SKM-1 treated with dmso at 0.1 percent for 144 hours (cell line): ENCODE results near the gene RPRD1A.
"Not testable (repeated sequence)": the region's sequence is repeated elsewhere in the genome, so short reads cannot be mapped to it uniquely, and the experiment has no call there.

ENCODE experiments used
- DNase-seq: peaks from one replicate; lab custom pipeline; 2025; ENCODE audit not compliant: unreplicated experiment; lab: John Stamatoyannopoulos, UW

Gene RPRD1A

DNA sequence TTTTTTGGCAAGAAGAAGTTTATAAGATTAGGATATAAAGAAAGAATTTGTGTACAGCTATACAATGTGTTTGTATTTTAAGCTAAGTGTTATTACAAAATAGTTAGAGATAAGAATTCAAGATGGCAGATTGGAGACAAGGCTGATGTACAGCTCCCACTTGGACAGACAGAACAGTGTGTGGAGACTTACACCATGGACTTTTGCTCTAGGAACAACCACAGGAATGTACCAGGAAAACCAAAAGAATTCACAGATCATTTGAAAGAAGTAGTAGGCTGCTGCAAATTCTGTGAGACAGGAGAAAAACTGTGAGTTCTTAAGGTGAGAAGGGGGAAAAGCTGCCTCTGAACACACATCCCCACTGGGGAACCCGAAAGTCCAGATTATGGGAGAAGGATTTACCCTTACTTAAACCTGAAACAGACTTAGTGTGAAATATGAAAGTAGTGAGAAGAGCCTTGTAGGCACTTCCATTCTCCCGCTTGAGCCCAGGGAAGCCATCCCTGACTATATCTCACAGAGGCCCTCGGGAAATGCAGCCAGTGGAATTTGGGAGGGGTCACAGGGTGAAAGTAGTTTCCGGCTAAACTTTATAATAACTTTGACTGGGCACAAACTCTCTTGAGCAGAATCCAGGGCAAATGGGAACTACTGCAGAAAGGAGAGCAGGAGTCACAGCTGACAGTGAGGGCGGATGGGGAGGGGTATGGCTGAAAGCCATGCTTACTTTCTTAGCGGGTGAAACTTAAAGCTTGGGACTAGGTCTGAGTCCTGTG, 11.6 kb upstream of the RPRD1A start:
- DNase-seq: no peak

DNA sequence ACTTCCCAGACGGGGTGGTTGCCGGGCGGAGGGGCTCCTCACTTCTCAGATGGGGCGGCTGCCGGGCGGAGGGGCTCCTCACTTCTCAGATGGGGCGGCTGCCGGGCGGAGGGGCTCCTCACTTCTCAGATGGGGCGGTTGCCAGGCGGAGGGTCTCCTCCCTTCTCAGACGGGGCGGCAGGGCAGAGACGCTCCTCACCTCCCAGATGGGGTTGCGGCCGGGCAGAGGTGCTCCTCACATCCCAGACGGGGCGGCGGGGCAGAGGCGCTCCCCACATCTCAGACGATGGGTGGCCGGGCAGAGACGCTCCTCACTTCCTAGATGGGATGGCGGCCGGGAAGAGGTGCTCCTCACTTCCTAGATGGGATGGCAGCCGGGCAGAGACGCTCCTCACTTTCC, 10.4 kb upstream of the RPRD1A start:
- DNase-seq: not testable (repeated sequence)

DNA sequence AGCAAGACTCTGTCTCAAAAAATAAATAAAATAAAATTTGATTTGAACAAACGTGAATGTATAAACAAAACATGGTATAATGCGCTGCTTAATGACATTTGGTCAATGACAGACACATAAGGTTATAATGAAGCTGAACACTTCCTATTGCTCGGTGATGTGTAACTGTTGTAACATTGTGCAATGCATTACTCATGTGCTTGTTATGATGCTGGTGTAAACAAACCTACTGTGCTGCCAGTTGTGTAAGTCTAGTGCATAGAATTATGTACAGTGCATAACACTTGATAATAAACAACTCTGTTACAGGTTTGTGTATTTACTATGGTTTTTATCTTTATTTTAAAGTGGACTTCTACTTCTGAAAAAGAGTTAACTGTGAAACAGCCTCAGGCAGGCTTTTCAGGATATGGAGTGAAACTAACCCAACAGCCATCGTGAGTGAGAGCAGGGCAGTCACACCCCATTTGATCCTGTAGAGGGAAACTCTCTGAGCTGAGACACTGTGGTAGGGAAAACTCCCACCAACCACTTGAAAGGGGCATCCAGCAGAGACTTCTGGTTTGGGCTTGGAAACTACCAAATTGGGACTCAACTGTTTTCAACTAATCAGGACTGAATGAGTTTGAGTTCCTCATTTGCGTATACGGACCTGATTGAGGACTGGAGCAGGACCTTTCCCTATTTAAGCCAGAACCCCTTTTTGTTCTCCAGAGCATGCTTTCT, 8.7 kb upstream of the RPRD1A start:
- no peak for DNase-seq

DNA sequence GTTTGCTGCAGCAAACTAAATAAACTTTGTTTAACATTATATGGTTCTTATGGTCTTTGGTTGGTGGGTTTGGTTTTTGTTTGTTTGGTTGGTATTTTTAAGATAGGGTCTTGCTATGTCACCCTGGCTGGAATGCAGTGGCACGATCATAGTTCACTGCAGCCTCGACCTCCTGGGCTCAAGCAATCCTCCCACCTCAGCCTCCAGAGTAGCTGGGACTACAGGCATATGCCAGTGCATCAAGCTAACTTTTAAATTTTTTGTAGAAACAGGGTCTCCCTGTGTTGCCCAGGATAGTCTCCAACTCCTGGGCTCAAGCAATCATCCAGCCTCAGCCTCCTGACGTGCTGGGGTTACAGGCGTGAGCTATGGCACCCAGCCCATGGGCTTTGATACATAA, 7.1 kb upstream of the RPRD1A start:
- DNase-seq: no peak

DNA sequence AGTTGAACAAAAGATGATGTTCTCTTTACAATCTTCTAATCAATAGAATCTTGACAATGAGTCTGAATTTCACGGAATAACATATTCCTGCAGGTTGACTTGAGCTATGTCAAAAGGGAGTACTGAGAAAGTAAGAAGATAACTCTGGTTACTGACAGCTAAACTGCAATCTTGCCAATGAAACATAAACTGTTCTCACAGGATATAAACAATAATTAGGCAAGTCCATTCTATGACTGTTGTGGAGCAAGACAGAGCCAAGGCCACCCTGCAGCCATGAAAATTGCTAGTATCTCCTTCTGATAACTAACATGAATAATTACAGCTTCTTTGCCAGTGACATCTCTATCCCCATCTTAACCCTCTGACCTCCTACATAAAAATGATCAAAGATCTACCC, 6.3 kb upstream of the RPRD1A start:
- DNase-seq: no peak

DNA sequence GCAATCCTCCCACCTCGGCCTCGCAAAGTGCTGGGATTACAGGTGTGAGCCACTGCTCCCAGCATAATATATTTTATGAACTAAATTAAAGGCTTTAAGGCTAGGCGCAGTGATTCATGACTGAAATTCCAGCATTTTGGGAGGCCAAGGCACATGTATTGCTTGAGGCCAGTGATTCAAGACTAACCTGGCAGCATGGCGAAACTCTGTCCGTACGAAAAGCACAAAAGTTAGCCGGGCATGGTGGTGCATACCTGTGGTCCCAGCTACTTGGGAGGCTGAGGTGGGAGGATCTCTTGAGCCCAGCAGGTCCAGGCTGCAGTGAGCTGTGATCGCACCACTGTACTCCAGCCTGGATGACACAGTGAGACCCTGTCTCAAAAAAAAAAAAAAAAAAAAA, 5.0 kb upstream of the RPRD1A start:
- DNase-seq: not testable (repeated sequence)

DNA sequence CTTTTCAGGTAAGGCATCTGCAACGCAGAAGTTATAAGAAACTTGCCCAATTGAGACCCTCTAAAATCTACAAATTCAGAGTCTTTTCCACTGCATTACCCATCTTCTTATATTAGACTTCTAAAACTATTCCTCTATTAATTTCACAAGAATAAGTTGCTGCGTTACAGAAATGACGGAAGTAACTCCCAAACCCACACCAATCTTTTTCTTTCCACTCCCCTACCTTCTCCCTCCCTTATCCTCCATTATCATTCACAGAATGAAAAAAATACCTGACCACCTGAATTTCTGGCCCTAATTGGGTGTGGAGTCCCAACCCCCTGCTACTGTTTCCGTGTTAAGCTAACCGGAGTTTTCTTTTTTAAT, 689 bp downstream of the RPRD1A start:
- no peak for DNase-seq

DNA sequence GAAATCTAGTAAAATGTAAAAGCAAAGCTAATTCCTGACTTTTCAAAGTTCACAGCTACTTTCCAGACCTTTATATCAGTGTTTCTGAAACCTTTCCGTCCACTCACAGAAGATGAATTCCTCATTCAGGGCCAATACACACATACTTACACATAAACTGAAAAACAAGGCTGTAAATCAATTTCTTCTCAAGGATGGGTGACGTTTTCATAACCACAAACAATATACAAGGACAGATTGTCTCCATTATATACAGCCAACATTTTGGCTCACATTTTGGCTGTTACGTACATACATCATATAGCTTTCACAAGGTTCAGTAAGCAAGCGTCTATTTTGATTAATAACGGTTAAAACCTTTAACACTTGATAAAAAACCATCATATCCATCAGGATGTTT, 1.4 kb downstream of the RPRD1A start:
- DNase-seq: no peak

DNA sequence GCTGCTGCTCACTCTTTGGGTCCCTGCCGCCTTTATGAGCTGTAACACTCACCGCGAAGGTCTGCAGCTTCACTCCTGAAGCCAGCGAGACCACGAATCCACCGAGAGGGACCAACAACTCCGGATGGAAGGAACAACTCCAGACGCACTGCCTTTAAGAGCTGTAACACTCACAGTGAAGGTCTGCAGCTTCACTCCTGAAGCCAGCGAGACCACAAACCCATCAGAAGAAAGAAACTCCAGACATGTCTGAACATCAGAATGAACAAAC, 2.6 kb downstream of the RPRD1A start:
- not testable (repeated sequence) for DNase-seq

DNA sequence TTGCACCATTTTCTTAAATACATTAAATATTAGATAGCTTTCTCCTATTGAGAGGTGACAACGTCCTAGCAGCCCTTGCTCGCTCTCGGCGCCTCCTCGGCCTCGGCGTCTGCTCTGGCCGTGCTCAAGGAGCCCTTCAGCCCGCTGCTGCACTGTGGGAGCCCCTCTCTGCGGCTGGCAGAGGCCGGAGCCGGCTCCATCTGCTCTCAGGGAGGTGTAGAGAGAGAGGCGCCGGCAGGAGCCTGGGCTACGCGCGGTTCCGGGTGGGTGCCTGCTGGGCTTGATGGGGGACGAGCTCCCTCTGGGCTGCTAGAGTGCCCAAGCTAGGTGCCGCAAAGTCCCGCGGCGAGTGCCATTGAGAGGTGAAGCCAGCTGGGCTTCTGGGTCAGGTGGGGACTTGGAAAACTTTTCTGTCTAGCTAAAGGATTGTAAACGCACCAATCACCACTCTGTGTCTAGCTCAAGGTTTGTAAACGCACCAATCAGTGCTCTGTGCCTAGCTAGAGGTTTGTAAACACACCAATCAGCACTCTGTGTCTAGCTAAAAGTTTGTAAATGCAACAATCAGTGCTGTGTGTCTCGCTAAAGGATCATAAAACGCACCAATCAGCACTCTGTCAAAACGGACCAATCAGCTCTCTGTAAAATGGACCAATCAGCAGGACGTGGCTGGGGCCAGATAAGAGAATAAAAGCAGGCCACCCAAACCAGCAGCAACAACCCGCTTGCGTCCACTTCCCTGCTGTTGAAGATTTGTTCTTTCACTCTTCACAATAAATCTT, 3.1 kb downstream of the RPRD1A start:
- DNase-seq: no peak

DNA sequence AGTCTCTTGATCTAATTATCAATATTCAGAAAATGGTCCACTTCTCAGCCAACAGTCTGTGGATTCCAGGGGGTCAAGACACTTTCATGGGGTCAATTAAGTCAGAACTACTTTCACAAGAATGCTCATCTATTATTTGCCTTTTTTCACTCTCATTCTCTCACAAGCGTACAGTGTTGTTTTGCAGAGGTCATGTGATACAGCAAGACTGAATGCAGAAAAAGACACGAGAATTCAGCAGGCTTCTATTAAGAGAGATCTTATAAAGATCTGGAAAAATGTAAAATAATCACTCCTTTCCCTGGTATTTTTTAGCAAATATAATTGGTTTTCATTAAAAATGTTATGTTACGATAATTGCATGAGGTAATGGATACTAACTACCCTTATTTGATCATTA, 8.7 kb downstream of the RPRD1A start:
- no peak for DNase-seq

DNA sequence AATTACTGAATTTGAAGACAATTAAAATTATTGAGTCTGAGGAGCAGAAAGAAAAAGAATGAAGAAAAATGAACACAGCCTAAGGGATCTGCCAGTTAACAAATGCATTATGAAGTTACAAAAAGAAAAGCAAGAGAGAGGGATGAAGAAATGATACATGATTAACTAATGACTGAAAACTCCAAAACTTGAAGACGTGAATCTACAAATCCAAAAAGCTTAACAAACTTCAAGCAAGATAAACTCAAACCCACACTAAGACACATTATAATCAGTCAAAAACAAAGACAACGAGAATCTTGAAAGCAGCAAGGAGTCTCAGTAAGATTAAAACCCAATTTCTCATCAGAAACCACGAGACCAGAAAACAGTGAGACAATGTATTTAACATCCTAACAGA, 15.6 kb downstream of the RPRD1A start:
- DNase-seq: no peak

DNA sequence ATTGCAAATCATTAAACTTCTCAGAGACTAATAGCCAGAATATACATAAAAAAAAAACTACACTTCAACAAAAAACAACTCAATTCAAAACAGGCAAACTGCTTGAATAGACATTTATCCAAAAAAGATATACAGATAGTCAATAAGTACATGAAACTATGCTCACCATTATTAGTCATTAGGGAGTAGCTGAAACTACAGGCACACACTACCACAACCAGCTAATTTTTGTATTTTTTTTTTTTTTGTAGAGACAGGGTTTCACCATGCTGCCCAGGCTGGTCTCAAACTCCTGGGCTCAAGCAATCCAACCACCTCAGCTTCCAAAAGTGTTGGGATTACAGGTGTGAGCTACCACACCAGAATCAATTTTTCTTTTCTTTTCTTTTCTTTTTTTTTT, 16.9 kb downstream of the RPRD1A start:
- no peak for DNase-seq

DNA sequence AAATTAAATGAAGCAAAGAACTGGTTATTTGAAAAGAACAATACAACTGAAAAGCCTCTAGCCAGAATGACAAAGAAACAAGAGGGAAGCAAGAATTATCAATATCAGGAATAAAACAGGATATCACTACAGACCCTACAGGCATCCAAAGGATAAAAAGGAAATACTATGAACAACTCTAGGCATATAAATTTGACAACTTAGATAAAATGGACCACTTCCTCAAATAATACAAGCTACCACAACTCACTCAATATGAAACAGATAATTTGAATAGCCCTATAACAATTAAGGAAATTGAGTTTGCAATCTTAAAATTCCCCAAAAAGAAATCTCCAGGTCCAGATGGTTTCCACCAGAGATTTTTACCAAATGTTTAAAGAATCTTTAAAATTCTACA, 19.8 kb downstream of the RPRD1A start:
- no peak for DNase-seq

DNA sequence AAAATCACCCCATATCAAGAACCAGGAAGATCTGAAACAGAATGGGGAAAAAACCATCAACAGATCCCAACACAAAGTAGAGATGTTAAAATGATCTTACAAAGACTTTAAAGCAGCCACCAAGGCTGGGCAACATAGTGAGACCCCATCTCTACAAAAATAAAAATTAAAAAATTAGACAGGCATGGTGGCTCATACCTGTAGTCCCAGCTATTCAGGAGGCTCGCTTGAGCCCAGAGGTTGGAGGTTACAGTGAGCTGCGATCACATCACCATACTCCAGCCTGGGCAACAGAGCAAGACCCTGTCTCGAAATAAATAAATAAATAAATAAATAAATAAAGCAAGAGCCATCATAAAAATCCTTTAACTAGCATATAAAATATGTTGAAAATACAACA, 20.5 kb downstream of the RPRD1A start:
- DNase-seq: no peak

DNA sequence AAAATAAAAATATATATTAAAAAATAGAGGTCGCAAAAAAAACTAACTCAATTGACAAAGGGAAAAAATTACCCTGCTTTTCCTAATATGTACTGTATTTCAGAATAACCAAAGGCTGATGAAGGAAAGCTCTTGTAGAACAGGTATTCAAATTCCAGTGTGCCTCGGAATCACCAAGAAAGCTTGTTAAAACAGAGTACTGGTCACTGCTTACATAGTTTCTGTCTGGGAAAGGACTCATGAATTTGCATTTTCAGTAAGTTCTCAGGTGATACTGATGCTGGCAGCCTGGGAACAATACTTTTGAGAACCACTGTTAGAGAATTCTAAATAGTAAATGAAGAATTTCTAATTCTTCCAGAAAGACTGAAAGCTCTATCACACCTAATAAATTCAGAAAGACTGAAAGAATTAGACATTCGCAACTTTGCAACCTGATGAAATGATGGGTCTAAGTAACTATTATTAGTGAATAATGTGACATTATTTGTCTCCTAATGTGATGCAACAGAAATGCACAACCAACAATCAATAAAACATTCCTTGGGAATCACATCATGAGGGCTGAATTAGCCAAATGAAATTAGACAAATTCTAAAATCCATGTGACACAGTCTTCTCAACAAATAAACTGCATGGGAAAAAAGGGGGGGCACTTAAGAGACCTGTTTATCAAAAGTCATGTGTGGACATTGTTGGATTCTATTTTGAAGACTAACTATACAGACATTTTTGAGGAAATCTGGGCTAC, 21.9 kb downstream of the RPRD1A start:
- no peak for DNase-seq

DNA sequence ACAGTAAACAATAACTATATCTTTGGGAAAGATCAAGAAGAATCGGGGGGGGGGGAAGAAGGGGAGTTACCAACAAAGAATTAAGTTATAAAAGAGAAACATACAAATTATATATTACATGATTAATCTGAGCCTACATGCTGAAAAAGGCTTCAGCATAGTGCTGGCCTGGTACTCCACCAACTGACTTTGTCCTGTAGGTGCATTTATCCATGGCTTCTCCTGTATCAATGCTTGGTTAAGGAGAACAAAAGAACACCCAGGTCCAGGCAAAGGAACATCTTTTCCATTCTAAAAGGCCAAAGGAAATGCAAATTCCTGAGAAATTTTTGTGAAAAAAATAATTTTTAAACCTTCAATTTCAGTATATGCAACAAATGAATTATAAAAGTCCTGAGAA, 24.2 kb downstream of the RPRD1A start:
- DNase-seq: no peak

DNA sequence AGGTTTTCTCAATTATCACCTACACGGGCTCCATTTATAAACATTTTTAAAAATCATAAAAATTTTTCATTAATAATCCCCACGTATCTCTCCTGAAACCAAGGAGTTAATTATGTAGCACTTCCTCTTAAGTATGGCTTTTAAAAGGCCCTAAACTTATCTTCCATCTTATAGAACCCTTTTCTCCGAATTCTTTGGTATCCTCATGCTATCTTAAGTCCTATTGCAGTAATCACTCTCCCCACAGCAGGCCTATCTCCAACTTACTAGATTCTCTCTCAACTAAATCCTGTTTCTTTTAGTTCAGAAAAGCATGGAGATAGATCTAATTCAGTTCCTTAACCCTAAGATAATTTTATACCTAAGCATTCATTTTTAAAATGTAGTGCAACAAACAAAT, 26.2 kb downstream of the RPRD1A start:
- DNase-seq: no peak

DNA sequence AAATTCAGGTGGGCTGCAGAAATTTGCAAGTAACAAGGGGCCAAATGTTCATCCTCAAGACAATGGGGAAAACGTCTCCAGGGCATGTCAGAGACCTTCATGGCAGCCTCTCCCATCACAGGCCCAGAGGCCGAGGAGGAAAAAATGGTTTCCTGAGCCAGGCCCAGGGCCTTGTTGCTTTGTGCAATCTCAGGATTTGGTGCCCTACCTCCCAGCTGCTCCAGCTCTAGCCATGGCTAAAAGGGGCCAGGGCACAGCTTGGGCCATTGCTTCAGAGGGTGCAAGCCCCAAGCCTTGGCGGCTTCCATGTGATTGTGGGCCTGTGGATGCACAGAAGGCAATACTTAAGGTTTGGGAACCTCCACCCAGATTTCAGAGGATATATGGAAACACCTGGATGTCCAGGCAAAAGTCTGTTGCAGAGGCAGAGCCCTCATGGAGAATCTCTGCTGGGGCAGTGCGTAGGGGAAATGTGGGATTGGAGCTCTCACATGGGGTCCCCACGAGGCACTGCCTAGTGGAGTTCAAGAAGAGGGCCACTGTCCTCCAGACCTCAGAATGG, 29.2 kb downstream of the RPRD1A start:
- no peak for DNase-seq

DNA sequence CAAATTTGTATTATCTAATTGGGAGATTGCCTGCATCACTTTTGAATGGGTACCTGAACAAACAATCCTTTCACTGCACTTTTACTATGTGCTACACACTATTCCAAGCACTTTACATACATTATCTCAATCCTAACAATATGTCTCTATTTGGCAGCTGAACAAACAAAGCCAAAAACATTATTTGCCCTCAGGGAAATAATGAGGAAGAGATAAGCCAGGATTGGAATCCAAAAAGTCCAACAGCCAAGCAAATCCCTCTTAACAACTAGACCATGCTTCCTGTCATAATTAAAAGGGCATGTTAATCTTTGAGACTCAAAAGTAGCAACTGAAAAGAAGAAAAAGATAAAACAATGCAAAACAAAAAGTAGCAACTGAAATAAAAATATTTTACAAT, 32.1 kb downstream of the RPRD1A start:
- DNase-seq: no peak

DNA sequence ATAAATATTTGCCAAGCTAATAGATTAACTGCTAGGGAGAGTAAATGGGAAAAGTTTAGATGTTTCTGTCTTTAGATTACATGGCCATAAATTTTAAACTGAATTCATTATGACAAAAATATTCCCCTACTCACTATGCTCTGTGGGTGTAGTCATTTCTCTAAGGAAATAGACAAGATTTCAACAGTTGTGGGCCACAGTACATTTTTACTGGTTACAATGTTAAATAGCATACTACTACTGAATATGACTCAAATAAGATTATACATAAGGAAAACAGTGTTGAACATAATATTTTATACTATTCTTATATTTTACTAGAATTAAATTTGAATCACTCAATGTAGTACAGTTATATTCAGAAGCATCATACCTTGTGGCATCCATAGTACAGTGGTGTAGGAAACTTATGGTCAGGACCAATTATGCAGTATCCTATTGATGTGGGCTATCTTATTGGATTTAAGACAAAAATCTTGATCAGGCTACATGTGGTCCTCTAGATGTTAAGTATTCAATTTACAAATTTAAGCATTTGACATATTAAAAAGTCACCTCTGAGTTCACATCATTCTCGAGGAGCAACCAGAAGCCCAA, 33.0 kb downstream of the RPRD1A start:
- DNase-seq: no peak
